ENCODE results near the gene DNAJC12. TPM values are rescaled to one million over a fixed set of nuclear protein-coding genes. Genes with fewer than 3 reads are reported as not detected.

DNAJC12 gene
- total RNA-seq, 4 donors from 2014 or later, result 8.6 to 15.0 (median 11.9) TPM

GRCh38 chr10:67853512-67853911, 15.5 kb upstream of the DNAJC12 start:
- H3K36me3 ChIP-seq, result no peaks in the 10 kb centered on the region
- H3K9me3 ChIP-seq, result no peaks in the 10 kb centered on the region
- TF ChIP-seq CTCF (IDR thresholded peaks at IDR 0.05 in 4 of 5, conservative IDR thresholded peaks at IDR 0.05 in 1 of 5) (no peak), POLR2A (IDR thresholded peaks at IDR 0.05) (no peak)
- H3K27me3 ChIP-seq, result no peaks in the 10 kb centered on the region
- no peak for DNase-seq
- in situ Hi-C loops (cut with MboI; ENCODE audit: low sequenced_read_pairs in 4 of 4), result loop anchor here (10.0 to 25.0 kb wide), 4 partner anchors 221 to 459 kb away; partner anchors contain the start of gene HERC4 (in 2 of the 4)
- ATAC-seq, result no peak
- H3K4me1 ChIP-seq, result peaks cover 0 to 6% of the 10 kb centered on the region in 2 donors
- no peak overlapping the region for H3K4me3 ChIP-seq
- H3K27ac ChIP-seq, result no peak overlapping the region
- intact Hi-C loops (cut with DNase I; ENCODE audit: low total_unique reads), result loop anchor here (5.0 to 10.0 kb wide), 2 partner anchors 304 to 481 kb away; partner anchors contain the start of genes HNRNPH3 and PBLD

DNA sequence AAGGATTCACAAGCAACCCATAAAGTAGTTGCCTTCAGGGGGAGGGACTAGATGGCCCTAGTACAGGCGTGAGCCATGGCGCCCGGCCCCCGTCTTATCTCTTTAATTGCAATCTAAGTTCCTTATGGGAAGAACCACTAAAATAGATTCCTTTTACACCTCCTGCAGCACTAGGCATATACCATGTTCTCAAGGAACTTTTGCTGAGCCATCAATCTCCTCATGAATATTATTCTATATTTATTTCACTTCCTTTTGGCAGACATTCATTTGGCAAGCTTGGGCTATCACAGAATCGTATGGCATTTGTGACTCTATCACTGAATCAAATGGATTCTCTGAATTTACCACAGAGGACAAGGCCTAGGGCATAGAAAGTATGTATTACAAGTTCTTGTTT, 14.8 kb upstream of the DNAJC12 start:
- intact Hi-C loops (cut with DNase I; ENCODE audit: low total_unique reads), result loop anchor here (5.0 to 10.0 kb wide), 2 partner anchors 305 to 482 kb away; partner anchors contain the start of genes HNRNPH3 and PBLD
- no peaks in the 10 kb centered on the region for H3K9me3 ChIP-seq
- H3K27ac ChIP-seq, result no peak overlapping the region
- H3K27me3 ChIP-seq, result no peaks in the 10 kb centered on the region
- H3K4me1 ChIP-seq, result peaks cover 0 to 6% of the 10 kb centered on the region in 2 donors
- in situ Hi-C loops (cut with MboI; ENCODE audit: low sequenced_read_pairs in 4 of 4), result loop anchor here (10.0 to 25.0 kb wide), 4 partner anchors 222 to 460 kb away; partner anchors contain the start of gene HERC4 (in 2 of the 4)
- TF ChIP-seq POLR2A (IDR thresholded peaks at IDR 0.05) (no peak), CTCF (IDR thresholded peaks at IDR 0.05 in 4 of 5, conservative IDR thresholded peaks at IDR 0.05 in 1 of 5) (no peak)
- ATAC-seq, result no peak
- no peaks in the 10 kb centered on the region for H3K36me3 ChIP-seq
- no peak overlapping the region for H3K4me3 ChIP-seq
- no peak for DNase-seq

DNA sequence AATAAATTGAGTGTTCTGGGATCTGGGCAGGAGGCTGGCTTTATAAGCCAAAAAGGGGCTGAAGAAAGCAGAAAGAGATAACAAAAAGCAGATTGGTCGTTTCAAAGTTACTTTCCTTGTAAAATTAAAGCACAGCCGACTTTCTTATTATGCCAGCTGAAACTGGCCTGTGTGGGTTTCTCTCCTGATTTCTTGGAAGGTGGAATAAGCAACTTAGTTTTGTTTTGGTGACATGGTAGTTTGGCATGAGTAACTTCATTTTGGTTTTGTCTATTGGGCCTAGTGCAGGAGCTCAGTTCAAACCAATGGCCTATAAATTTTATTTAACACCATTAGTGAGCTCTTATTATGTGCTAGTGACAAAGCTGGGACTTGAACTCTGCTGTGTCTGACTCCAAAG, 13.2 kb upstream of the DNAJC12 start:
- Histone ChIP-seq H3K4me1 (peaks cover 0 to 6% of the 10 kb centered on the region in 2 donors), H3K4me3 (no peak overlapping the region), H3K9me3 (no peaks in the 10 kb centered on the region), H3K27me3 (no peaks in the 10 kb centered on the region), H3K36me3 (no peaks in the 10 kb centered on the region), H3K27ac (no peak overlapping the region)
- ATAC-seq, result no peak
- in situ Hi-C loops (cut with MboI; ENCODE audit: low sequenced_read_pairs in 4 of 4), result loop anchor here (10.0 to 25.0 kb wide), 4 partner anchors 224 to 461 kb away; partner anchors contain the start of gene HERC4 (in 2 of the 4)
- intact Hi-C loops (cut with DNase I; ENCODE audit: low total_unique reads), result loop anchor here (2.0 to 10.0 kb wide), 3 partner anchors 86 to 484 kb away; partner anchors contain the start of genes HNRNPH3 and PBLD
- TF ChIP-seq CTCF (IDR thresholded peaks at IDR 0.05 in 4 of 5, conservative IDR thresholded peaks at IDR 0.05 in 1 of 5) (no peak), POLR2A (IDR thresholded peaks at IDR 0.05) (no peak)
- no peak for DNase-seq

DNA sequence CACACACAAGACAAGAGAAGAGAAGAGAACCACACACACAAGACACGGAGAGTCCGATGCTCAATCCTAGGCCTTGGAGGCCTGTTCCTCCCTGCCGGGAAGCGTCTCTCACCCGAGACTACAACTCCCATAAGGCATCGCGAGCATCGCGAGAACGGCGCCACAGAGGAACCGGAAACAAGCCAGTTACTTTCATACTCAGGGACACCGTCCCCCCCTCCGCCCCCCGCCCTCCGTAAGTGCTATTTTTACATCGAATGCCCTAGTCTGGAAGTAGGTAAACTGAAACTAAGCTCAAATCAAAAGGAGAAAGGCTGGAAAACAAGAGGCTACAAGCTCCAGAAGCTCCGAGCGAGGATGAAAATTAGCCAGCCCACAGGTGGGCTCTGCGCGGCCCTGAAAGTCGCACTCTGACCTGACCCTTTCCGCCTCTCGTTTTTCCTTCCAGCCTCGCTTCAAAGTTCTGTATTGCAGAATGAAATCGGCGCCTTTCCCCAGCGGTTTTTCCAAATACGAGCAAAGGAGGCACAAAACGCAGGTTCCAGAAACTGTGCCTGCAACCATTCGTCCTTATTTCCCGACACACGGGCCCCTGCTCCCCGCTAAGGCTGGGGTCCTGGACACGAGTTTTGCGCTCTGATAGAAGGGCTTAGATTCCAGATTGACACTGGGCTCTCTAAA, 11.5 kb upstream of the DNAJC12 start:
- in situ Hi-C loops (cut with MboI; ENCODE audit: low sequenced_read_pairs in 4 of 4) (loop anchor here (10.0 to 25.0 kb wide), 4 partner anchors 225 to 463 kb away; partner anchors contain the start of gene HERC4 (in 2 of the 4)), intact Hi-C loops (cut with DNase I; ENCODE audit: low total_unique reads) (loop anchor here (1.0 to 10.0 kb wide), 5 partner anchors 35 to 485 kb away; partner anchors contain the start of genes HERC4, HNRNPH3, PBLD and SIRT1)
- TF ChIP-seq CTCF (IDR thresholded peaks at IDR 0.05 in 4 of 5, conservative IDR thresholded peaks at IDR 0.05 in 1 of 5) (peak in 3 of 5 experiments; percentile 15 to 46 (median 32)), POLR2A (IDR thresholded peaks at IDR 0.05) (peak; percentile 52 to 54)
- H3K4me1 ChIP-seq, result peaks cover 0 to 6% of the 10 kb centered on the region in 2 donors
- H3K27ac ChIP-seq, result peak overlapping the region; percentile 92 to 98 (median 92)
- peak overlapping the region; percentile 62 to 84 (median 76) for H3K4me3 ChIP-seq
- ATAC-seq (peak; percentile 98 to 100), DNase-seq (peak; percentile 90 to 95)
- H3K9me3 ChIP-seq, result no peaks in the 10 kb centered on the region
- H3K36me3 ChIP-seq, result no peaks in the 10 kb centered on the region
- no peaks in the 10 kb centered on the region for H3K27me3 ChIP-seq
